ENCODE measurements around the gene POLA1.

The POLA1 gene

DNA sequence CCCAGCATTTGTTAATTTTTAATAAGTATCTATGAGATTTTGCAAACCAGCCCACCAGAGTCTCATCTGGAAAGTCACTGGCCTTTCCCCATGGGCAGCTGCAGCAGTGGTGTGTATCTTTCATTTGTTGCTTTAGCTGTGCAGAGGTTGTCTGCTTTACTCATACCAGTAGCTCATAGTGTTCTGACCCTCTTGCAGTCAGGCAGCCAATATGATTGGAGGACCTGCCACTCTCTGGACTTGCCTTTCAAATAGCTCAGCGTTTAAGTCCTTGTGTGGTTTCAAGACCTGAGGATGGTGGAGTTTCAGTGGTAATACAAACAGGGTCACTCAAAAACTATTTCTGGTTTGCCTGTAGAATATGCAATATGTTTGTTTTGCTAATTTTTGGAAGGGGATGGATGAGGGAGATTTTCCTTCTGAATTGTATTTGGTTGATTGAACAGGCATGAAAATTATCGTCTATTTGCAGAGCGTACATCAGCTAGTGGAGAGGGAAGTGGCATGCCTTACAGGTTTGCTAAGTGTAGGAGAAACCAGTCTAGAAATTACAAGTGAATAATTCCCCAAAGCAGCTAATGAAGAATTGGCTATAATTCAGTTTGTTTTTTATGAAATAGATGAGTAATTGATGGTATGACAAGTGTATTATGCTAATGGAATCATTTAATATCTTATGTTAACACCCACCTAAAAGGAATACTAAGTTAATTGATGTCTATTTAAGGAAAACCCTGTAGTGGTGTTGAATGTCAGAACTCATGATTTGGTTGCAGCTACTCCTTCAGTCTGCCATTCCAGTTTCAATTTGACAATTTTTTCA is 8.9 kb downstream of the POLA1 start:
- DNase-seq = no peak

- no peak for DNase-seq
Measured at GRCh38 chrX:24703185-24703494, 9.4 kb downstream of the POLA1 start.

GRCh38 chrX:24718771-24719170 is 25.1 kb downstream of the POLA1 start:
- DNase-seq = no peak

- peak; percentile 59 for DNase-seq
Measured at GRCh38 chrX:24720036-24720435, 26.3 kb downstream of the POLA1 start.

DNA sequence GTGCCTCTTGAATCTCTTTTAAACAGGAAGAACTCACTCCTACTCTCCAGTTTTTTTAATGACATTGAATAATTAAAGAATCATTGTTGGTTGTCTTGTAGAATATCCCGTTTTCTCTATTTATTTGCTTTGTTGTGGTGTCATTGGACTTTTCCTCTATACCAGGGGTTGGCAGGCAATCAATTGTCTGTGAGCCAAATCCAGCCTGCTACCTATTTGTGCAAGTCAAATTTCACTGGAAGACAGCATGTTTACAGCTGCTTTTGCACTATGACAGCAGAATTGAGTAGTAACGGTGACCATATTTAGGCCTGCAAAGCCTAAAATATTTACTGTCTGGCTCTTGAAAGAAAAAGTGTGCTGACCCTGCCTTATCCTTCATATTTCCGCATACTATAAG is 34.8 kb downstream of the POLA1 start:
- DNase-seq = no peak

GRCh38 chrX:24732766-24733500 is 39.2 kb downstream of the POLA1 start:
- DNase-seq = no peak

- DNase-seq = no peak
Measured at GRCh38 chrX:24741330-24741729, 47.6 kb downstream of the POLA1 start.

GRCh38 chrX:24748196-24748595 is 54.5 kb downstream of the POLA1 start:
- DNase-seq = no peak

DNA sequence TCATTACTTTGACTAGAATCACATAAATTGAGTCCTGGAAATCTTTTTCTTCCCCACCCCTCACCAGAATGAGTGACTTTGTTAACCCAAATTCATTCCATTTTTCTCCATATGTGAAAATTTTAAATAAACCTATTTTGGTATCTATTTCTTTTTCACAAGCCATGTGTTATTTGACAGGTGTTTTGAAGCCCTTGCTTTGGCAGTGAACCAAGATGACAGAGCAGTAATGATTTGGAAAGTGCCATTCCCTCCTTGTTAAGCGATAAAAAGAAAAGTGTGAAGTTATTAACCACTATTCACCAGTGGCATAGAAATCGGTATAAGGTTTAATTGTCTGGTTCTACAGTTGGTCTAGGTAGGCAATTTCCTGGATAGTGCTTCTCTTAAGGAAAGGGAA is 66.1 kb downstream of the POLA1 start:
- no peak for DNase-seq

DNA sequence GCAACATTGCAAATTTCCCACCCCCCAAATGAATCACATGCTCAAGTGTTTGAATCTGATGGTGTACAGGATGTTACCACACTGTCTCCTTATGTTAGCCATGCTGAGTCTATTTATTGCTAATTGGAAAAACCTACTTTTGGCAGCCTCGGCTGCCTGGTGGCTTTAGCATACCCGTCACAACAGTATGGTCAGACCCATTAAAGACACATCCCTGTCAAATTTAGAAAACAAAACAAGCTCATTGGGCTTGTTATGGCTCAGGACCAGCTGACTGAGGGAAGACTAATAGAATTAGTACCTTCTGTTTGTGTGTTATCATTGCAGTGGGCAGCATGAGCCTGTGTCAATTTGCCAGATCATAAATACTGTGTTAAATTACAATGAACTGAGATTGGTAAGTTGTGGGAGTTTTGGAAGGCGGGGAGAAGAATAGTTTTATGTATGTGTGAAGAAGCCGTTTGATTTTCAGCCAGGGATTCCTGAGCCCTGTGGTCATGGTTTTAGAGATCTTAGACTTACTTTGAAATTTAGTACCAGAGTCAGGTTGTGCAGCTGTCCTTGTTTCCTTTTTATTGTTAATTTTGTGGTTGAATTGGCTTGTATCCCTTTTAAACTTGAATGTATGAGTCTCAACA is 66.8 kb downstream of the POLA1 start:
- no peak for DNase-seq

- no peak for DNase-seq
Measured at GRCh38 chrX:24761306-24761705, 67.6 kb downstream of the POLA1 start.

DNA sequence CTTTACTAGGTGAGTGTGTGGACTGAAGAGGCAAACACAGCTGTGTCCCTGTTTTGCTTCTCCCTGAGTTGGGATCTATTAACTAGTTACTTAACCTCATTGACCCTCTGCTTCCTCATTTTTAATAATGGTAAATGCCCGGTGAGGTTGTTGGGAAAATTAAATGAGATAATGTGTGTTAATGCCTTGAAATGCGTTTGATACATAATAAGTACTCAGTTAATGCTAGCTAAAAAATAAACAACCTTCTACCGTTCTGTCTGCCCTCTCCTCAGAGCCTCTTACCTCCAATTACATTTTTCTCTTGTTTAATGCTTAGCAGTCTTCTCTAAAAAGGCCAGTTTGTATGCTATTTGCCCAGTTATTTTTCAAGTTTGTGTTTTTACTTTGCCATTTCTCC is 70.3 kb downstream of the POLA1 start:
- no peak for DNase-seq

DNA sequence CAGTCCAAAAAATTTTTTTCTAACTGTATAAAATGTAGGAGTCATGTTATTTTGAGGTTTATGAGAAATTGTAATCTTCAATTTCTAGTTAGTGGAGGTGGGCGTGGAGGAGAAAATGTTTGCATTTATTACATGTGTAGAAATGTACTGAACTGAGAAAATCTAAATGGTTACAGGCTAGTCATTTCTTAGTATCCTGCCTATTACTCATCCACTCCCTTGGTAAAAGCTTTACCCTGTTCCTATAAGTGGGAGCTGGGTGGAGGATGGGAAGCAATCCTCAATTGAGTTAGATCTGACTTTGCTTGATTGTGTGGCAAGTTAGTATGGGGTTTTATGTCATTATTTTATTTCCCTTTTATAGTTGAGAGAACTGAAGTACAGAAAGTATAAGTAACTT is 73.8 kb downstream of the POLA1 start:
- no peak for DNase-seq

- DNase-seq = no peak
Measured at GRCh38 chrX:24768556-24768955, 74.8 kb downstream of the POLA1 start.

GRCh38 chrX:24774650-24775049 is 80.9 kb downstream of the POLA1 start:
- DNase-seq = no peak

DNA sequence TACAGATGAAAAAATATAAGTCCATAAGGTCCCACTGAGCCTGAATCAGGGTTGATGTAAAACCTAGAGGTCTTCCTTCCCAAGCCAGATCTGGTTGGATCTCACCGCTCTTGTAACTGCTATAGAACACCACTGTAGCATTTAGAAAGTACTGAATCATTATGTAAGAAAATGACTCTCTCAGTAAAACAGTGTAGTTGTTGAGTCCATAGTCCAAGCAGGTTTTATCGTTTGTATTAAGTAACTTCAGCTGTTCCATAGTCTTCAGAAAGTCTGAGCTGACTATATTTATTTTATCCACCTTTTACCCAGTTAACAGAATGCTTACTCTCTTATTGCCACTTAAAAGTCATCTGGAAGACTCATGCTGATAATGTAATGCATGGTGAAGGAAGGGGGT is 82.2 kb downstream of the POLA1 start:
- no peak for DNase-seq

DNA sequence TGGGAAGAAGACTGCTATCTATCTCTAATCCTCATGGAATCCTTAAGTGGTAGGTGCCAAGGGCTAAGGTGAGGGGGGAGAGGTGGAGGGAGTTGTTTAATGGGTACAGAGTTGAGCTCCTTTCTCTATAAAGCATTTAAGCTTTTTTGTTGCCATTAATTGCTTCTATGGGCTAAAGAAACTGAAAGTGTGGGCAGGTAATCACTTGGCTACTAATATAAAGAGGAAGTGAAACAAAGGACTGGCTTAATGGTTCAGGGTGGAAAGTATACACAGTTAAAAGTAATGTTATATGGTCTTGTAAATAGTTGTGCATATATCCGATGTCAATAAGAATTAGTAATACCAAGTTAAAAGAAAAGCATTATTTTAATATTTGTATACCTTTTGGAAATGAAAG is 83.9 kb downstream of the POLA1 start:
- DNase-seq = no peak

DNA sequence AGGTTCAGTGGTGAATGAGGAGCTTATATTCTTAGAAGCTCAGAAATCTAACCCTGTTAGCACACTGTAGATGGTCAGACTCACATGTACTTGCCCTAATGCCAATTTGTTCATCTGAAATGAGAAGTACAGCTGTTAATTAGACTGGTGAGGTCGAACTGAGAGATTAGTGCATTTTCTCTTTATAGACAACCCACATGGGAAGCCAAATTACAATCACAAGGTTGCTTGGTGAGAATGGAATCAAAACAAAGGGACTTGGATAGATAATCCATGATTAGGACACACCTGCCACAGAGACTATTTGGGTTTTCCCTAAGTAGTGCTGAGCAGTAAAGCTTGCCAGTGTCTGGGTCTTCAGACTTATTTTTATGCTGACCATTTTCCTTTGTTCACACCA is 88.3 kb downstream of the POLA1 start:
- DNase-seq = no peak

DNA sequence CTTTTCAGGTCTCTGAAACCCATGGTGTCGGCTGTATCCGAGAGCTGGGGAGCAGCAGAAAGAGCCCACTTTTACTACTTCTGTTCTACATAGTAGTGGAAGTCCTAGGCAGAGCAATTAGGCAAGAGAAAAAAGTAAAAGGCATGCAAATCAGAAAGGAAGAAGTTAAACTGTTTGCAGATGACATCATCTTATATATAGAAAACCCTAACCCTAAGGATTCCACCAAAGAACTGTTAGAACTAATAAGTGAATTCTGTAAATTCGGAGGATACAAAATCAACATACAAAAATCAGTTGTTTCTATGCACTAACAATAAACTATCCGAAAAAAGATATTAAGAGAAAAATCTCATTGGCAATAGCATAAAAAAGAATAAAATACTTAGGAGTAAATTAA is 95.3 kb downstream of the POLA1 start:
- no peak for DNase-seq

GRCh38 chrX:24790166-24790565 is 96.4 kb downstream of the POLA1 start:
- no peak for DNase-seq

- no peak for DNase-seq
Measured at GRCh38 chrX:24796204-24796603, 102.5 kb downstream of the POLA1 start.

- DNase-seq = no peak
Measured at GRCh38 chrX:24799078-24799477, 105.4 kb downstream of the POLA1 start.

GRCh38 chrX:24799565-24799964 is 105.8 kb downstream of the POLA1 start:
- no peak for DNase-seq

DNA sequence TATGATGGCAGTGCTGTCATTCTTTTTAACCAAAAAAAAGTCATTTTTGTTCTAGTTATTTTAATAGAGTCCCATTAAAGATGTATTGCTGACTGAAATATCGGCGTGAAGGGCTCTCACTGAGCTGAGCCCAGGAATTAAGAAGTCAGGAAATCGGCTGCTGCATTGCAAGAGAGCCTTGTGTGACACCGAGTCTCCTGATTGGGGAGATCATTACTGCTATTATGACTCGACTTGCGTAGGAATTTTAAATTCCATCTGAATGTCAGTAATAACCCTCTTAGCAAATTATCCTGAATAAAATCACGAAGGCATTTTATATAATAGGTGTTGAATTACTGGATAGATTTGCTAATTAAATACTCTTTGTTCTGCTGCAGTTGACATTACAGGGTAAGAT is 111.5 kb downstream of the POLA1 start:
- no peak for DNase-seq

Measured in islet precursor cell (in vitro differentiated cells).